GM23248 (cell line): Measurements from ENCODE around the gene ONECUT2.

Experiments used
- EZH2 ChIP-seq: fragments of 200-600 bp; sonication (generic); IDR thresholded peaks from 2 replicates; pipeline ENCODE4 v1.6.1; 2018; ENCODE audit warnings: antibody characterized with exemption, mild to moderate bottlenecking; ENCODE audit not compliant: insufficient read depth, poor library complexity, severe bottlenecking
- EZH2phosphoT487 ChIP-seq: fragments of 200-600 bp; sonication (generic); IDR thresholded peaks from 2 replicates; pipeline ENCODE4 v1.6.1; 2018; ENCODE audit warnings: antibody characterized with exemption, moderate library complexity, mild to moderate bottlenecking, low read depth; ENCODE audit not compliant: insufficient read depth

DNA sequence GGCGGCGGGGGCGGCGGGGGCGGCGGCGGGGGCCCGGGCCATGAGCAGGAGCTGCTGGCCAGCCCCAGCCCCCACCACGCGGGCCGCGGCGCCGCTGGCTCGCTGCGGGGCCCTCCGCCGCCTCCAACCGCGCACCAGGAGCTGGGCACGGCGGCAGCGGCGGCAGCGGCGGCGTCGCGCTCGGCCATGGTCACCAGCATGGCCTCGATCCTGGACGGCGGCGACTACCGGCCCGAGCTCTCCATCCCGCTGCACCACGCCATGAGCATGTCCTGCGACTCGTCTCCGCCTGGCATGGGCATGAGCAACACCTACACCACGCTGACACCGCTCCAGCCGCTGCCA, 644 bp downstream of the ONECUT2 start:
- TF ChIP-seq EZH2 (no peak), EZH2phosphoT487 (no peak)
